Measurements from ENCODE around the gene RNU7-1.
"Not testable (repeated sequence)": the region's sequence is repeated elsewhere in the genome, so short reads cannot be mapped to it uniquely, and the experiment has no call there.

RNU7-1 gene

GRCh38 chr12:6943722-6944380 lies at the start of gene RNU7-1, which contains the start of gene C12orf57:
RNU7-1 (plus strand) TSS chr12:6943816.
C12orf57 (plus strand) TSS chr12:6944022; CDS start chr12:6944122, 100 bp downstream.
- peak; percentile 95 for DNase-seq

DNA sequence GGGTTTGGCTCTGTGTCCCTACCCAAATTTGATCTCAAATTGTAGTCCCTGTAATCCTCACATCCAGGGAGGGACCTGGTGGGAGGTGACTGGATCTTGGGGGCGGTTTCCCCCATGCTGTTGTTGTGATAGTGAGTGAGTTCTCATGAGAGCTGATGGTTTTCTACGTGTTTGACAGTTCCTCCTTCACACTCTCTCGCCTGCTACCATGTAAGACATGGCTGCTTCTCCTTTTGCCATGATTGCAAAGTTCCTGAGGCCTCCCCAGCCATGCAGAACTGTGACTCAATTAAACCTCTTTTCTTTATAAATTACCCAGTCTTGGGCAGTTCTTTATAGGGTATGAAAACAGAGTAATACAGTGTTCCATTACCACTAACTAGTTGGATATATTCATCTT lies 49.3 kb upstream of the RNU7-1 start:
- no peak for DNase-seq

DNA sequence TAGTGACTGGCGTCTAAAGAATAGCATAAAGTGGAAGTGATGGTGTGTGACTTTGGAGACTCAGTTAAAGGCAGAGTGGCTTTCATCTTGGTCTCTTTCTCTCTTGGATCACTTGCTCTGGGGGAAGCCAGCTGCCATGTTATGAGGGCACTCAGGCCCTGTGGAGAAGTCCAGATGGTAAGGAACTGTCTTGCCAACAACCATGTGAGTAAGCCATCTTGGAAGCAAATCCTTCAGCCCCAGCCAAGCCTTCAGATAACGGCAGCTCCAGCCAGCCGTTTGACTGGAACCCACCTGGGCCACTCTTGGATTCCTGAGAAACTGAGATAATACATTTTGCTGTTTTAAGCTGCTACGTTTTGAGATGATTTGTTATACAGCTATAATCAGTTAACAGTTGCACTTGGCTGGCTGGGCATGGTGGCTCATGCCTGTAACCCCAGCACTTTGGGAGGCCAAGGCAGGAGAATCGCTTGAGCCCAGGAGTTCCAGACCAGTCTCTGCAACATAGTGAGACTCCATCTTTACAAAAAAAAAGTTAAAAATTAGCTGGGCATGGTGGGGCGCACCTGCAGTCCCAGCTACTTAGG lies 46.7 kb upstream of the RNU7-1 start:
- DNase-seq: no peak

DNA sequence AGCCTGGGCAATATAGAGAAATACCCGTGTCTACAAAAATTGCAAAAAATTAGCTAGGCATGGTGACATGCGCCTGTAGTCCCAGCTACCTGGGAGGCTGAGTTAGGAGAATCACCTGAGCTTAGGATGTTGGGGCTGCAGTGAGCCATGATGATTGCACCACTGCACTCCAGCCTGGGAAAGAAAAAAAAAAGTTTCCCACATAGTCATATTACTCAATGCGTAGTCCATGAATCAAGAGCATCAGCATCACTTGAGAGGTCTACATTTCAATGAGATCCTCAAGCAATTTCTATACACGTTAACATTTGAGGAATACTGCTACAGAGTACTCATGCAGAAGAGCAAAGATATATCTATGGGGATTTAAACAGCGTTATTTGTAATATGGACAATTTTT lies 44.2 kb upstream of the RNU7-1 start:
- DNase-seq: no peak

- DNase-seq: peak; percentile 28
Measured at GRCh38 chr12:6899837-6900519, 43.6 kb upstream of the RNU7-1 start.

DNA sequence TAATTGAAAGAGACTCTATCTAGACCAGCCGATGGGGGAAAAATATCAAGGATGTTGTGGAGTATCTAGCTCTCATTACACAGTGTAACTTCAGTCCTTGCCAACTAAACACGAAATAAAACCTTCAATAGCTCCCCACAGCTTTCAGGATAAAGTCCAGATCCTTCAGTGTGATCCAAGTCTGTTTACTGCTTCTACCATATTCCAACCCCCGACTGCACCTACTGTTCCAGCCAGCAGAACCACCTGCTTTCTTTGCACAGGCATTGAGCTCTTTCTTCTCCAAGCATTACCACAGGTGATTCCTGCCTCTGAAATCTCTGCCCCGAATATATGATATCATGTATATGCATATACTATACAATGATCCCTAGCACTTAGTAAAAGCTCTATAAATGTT lies 41.2 kb upstream of the RNU7-1 start:
- no peak for DNase-seq

DNA sequence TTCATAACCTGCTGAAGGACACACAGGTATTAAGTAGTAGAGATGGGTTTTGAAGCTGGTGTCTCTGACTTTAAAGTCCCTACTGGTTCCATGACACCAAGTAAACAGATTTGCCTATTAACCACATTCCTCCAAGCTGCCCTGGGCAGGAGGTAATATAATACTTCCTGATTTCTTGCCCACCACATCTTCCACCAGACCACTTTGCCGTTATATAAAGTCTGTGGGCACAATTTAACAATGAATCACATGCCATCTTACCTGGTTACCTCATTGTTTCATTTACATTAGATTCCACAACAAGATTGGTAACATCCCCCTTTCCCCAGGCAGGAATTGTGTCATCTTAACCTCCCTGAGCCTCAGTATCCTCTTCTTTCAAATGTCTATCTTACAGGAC lies 39.9 kb upstream of the RNU7-1 start:
- no peak for DNase-seq

DNA sequence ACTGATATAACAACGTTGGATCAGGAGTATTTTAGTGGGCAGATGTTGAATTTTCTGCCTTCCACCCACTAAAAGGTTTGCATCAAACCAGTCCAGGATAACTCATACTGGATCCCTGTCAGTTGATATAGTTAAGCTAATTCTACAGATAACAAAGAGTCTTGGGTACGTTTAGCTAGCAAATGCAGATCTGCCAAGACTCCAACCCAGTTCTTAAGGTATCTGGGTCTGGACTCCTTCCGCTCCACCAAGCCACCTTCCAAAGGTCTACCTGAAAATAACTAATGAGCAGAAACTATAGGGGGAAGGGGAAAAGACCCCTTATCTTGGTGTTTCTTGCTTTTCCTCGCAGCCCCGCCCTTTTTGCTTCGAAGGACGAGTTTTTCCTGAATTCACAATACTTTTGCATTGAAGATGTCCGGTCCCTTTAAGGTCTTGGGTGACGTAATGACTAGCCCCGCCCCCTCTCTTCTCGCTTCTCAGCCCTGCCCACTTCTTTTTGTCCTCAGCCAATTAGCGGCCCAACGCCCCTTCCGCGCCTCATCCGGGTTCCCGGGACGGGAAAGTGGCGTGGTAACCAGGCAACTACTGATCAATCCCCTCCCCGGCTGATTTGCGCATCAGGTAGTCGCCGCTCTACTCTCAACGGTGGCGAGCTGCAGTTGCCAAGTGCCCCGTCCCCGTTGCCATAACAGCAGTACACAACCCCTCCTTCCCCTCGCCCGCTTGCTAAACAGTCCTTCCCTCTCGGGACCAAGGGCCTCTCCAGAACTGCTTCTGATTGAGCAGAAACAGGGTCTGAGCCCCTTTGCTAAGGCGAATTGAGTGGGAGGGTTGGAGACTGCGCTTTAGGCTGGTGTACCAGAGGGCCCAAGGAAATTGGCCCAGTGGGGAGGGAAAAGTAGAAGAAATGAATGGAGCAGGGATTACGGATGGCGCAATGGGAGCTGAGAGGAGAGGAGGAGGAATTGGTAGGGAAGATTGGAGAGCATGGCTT lies 39.0 kb upstream of the RNU7-1 start, which contains the start of gene LRRC23:
Gene LRRC23, plus strand, starts transcription at position 543 of the 997 bp plus-strand sequence. CDS start 812 bp downstream, outside the sequence.
- DNase-seq: peak; percentile 99

DNA sequence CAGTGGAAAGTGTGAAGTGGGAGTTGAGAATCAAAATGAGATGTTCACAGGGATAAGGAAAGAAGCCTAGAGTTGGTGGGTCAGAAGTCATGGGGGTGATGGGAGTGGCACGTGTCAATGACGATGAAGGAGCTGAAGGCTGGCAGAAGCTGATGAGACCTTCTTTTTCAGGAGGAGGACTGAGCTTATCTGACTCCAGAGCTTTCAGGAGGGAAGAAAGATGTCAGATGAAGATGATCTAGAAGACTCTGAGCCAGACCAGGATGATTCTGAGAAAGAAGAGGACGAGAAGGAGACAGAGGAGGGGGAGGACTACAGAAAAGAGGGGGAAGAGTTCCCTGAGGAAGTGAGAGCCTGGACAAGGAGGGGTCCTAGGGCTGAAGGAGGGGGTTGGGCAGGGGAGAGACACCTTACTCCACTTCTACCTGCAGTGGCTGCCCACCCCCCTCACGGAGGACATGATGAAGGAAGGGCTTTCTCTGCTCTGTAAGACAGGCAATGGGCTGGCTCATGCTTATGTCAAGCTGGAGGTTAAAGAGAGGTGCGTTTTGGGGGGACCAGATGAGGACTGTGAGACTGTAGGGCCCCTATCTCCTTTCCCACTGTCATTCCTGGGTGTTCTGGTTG lies 38.1 kb upstream of the RNU7-1 start:
- DNase-seq: no peak

GRCh38 chr12:6908141-6908540 lies 35.5 kb upstream of the RNU7-1 start:
- not testable (repeated sequence) for DNase-seq

- DNase-seq: no peak
Measured at GRCh38 chr12:6909421-6910145, 34.0 kb upstream of the RNU7-1 start.

DNA sequence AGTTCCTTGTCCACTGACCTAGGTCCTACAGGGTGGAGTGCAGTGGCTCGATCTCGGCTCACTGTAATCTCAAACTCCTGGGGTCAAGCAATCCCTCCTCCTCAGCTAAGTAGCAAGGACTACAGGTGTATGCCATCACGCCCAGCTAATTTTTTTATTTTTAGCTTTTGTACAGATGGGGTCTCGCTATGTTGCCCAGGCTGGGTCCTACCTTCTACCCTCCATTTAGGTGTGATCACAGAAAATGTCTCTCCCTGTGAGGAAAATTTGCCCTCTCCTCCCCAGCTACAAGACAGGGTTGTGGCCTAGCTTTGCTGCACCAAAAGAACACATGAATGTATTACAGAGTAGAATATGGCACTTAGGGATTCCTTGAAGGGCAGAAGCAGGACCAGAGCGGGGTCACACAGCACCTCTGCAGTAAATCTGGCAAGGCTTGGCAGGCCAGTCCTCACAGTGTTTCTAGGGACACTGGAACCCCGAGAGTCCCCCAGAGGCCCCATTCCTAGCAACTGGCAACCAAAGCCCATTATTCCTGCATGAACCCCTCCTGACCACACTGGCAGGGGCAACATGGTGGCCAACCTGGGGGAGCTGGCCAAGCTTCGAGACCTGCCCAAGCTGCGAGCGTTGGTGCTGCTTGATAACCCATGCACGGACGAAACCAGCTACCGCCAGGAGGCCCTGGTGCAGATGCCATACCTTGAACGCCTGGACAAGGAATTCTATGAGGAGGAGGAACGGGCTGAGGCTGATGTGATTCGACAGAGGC lies 31.3 kb upstream of the RNU7-1 start:
- DNase-seq: no peak

DNA sequence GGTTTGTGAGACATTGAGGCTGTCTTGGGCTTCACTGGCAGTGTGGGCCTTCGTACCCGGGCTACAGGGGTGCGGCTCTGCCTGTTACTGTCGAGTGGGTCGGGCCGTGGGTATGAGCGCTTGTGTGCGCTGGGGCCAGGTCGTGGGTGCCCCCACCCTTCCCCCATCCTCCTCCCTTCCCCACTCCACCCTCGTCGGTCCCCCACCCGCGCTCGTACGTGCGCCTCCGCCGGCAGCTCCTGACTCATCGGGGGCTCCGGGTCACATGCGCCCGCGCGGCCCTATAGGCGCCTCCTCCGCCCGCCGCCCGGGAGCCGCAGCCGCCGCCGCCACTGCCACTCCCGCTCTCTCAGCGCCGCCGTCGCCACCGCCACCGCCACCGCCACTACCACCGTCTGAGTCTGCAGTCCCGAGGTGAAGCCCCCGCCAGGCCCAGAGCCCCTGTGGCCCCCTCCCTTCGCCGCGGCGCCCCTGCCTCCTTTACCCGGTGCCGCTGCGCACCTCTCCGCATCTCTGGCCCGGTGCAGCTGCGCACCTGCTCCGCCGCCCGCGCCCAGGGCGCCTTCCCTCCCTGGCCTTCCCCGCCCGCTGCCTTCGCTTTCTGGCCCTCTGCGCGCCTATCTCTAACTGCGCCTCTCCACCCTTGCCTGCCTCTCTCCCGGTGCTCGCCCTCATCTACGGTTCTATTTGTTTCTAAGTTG lies 29.2 kb upstream of the RNU7-1 start, which contains the start of gene ENO2:
Gene ENO2, plus strand, starts transcription at position 335 of the 701 bp plus-strand sequence. CDS start 1,253 bp downstream, outside the sequence.
- peak; percentile 85 for DNase-seq

- no peak for DNase-seq
Measured at GRCh38 chr12:6914947-6915788, 28.4 kb upstream of the RNU7-1 start.

- DNase-seq: no peak
Measured at GRCh38 chr12:6915789-6916285, 27.8 kb upstream of the RNU7-1 start.

- DNase-seq: no peak
Measured at GRCh38 chr12:6916426-6917200, 27.0 kb upstream of the RNU7-1 start.

DNA sequence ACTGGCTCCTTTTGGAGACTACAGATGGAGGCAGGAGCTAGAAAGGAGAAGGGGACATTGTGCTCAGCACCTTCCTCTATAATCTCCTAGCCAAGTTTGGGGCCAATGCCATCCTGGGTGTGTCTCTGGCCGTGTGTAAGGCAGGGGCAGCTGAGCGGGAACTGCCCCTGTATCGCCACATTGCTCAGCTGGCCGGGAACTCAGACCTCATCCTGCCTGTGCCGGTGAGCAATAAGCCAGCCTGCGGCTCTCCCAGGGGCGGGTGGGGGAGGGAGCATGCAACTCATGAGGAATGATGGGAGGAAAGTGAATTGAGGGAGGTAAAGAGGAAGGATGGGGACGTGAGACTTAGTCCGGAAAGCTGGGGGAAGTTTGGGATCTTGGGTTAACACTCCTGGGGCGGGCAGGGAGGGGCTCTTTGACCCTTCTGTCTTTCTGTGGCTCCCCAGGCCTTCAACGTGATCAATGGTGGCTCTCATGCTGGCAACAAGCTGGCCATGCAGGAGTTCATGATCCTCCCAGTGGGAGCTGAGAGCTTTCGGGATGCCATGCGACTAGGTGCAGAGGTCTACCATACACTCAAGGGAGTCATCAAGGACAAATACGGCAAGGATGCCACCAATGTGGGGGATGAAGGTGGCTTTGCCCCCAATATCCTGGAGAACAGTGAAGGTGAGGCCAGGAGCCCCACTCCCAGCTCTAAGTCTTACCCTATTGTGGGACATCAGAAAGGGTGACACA lies 26.0 kb upstream of the RNU7-1 start:
- no peak for DNase-seq

All from activated CD4-positive, alpha-beta T cell treated with anti-CD3 and anti-CD28 coated beads, Interleukin-2, Interleukin-6, amounts not matched to agents 100 ng/mL and 50 ng/mL, durations not matched to agents 16 hours and 8 hours (primary cell).